T-cell (primary cell): Measurements from ENCODE around the gene ALDH2. TPM values are rescaled to one million over a fixed set of nuclear protein-coding genes. Genes with fewer than 3 reads are reported as not detected.
"Not testable (repeated sequence)": the region's sequence is repeated elsewhere in the genome, so short reads cannot be mapped to it uniquely, and the experiment has no call there.

Source experiments
- ATAC-seq, 4 experiments: fragments of 200-7000 bp in 3 of 4; fragments of 150-1000 bp in 1 of 4; cut with Tn5 transposase; replicated peaks in 1 of 4; 1 replicate in 3 of 4; 2 replicates in 1 of 4; pipeline ENCODE4 v1.10.0; 2021; ENCODE audit warnings: moderate library complexity in 3 of 4, mild to moderate bottlenecking in 2 of 4, moderate number of reproducible peaks in 1 of 4
- CTCF ChIA-PET, 2 donors: fragments of 300-600 bp; sonication (Branson Sonifier 250); formaldehyde crosslinking; loops; one replicate each; lab custom pipeline; 2022; ENCODE audit warnings: antibody characterized with exemption in 2 of 2; lab: Charles Lee
- POLR2A ChIA-PET, 2 donors: fragments of 300-600 bp; sonication (Branson Sonifier 250); formaldehyde crosslinking; loops; one replicate each; lab custom pipeline; 2022; ENCODE audit warnings: antibody characterized with exemption in 2 of 2; lab: Charles Lee
- DNase-seq, 35 experiments: peaks; one replicate each; pipeline versions ENCODE4 v3.0.0 to v3.0.0-alpha.2; 2013 to 2023
- H3K27ac ChIP-seq: one replicate; pipeline ENCODE4 v1.5.1; 2013; ENCODE audit warnings: low read length
- H3K27me3 ChIP-seq, 2 experiments: replicated peaks in 1 of 2; 1 replicate in 1 of 2; 2 replicates in 1 of 2; pipeline versions ENCODE4 v1.6.1 to v1.7.0; 2013; ENCODE audit warnings: low read length in 1 of 2, mixed read lengths in 1 of 2; ENCODE audit not compliant: control insufficient read depth in 2 of 2, insufficient read depth in 2 of 2; ENCODE audit errors: extremely low read depth in 1 of 2
- H3K36me3 ChIP-seq, 2 donors: 1 replicate in 1 of 2; 2 replicates in 1 of 2; pipeline versions ENCODE4 v1.6.1 to v1.7.0; 2013; ENCODE audit warnings: low read length in 1 of 2; ENCODE audit not compliant: control insufficient read depth in 2 of 2, insufficient read depth in 1 of 2; ENCODE audit errors: extremely low read depth in 1 of 2
- H3K4me1 ChIP-seq, 2 experiments: 1 replicate in 1 of 2; 2 replicates in 1 of 2; pipeline versions ENCODE4 v1.6.1 to v1.7.0; 2013; ENCODE audit warnings: low read length in 2 of 2, mixed read lengths in 1 of 2; ENCODE audit not compliant: insufficient read depth in 2 of 2, control insufficient read depth in 1 of 2; ENCODE audit errors: extremely low read depth in 1 of 2
- H3K4me3 ChIP-seq, 2 donors: 1 replicate in 1 of 2; 2 replicates in 1 of 2; pipeline versions ENCODE4 v1.5.1 to v1.7.0; 2013; ENCODE audit warnings: mild to moderate bottlenecking in 2 of 2, low read length in 1 of 2, moderate library complexity in 1 of 2; ENCODE audit not compliant: control insufficient read depth in 1 of 2; ENCODE audit errors: extremely low read depth in 1 of 2
- H3K9me3 ChIP-seq: 2 replicates; pipeline ENCODE4 v1.7.0; 2013
- H3K27ac Mint-ChIP-seq, 2 donors: one replicate each; pipeline ENCODE4 v1.8.0; 2020 to 2021; ENCODE audit warnings: mild to moderate bottlenecking in 2 of 2, mixed read lengths in 2 of 2
- H3K27me3 Mint-ChIP-seq, 2 donors: one replicate each; pipeline ENCODE4 v1.8.0; 2021 to 2022; ENCODE audit warnings: mixed read lengths in 2 of 2
- H3K36me3 Mint-ChIP-seq: one replicate; pipeline ENCODE4 v1.8.0; 2021; ENCODE audit warnings: mixed read lengths
- H3K4me1 Mint-ChIP-seq, 3 donors: one replicate each; pipeline ENCODE4 v1.8.0; 2020 to 2022; ENCODE audit warnings: mixed read lengths in 3 of 3, mild to moderate bottlenecking in 1 of 3
- H3K4me3 Mint-ChIP-seq, 3 donors: one replicate each; pipeline ENCODE4 v1.8.0; 2020 to 2022; ENCODE audit warnings: mild to moderate bottlenecking in 3 of 3, mixed read lengths in 3 of 3, moderate library complexity in 3 of 3
- H3K9me3 Mint-ChIP-seq, 3 donors: one replicate each; pipeline ENCODE4 v1.8.0; 2020 to 2022; ENCODE audit warnings: mixed read lengths in 3 of 3
- WGBS: methylation state at CpG from one replicate; pipeline ENCODE4 v1.1.5; 2013; ENCODE audit warnings: missing lambda C conversion rate; ENCODE audit not compliant: insufficient coverage; 5-methylcytosine and 5-hydroxymethylcytosine counted together
- total RNA-seq, 35 experiments: library from RNA in 6 of 35; stranded (reverse) in 6 of 35; fragments of 120-200 nt in 1 of 35; gene quantifications; one replicate each; pipeline versions ENCODE4 v1.2.1 to v1.2.4 and lab custom pipeline; 2013 to 2026

ALDH2 gene
- total RNA-seq, 5 donors from 2014 or later (not counting 1 experiment from before 2014, with no cell fraction given) = 1.3 to 3.5 (median 2.5) TPM

GRCh38 chr12:111816065-111816615, 49.4 kb downstream of the ALDH2 start:
- ChIA-PET POLR2A (no interaction called here), CTCF (interaction anchor here in 1 of 2 donors (0.7 kb wide), 2 partner anchors 26 to 667 kb away, joined by 3 read pairs; partner anchors contain the start of gene MAPKAPK5)
- no peaks in the 10 kb centered on the region for H3K9me3 Mint-ChIP-seq
- Histone ChIP-seq H3K36me3 (no peaks in the 10 kb centered on the region), H3K27me3 (no peaks in the 10 kb centered on the region), H3K4me3 (no peak overlapping the region), H3K4me1 (peaks cover 0 to 5% of the 10 kb centered on the region in 2 experiments), H3K27ac (no peak overlapping the region), H3K9me3 (no peaks in the 10 kb centered on the region)
- ATAC-seq = no peak
- H3K27ac Mint-ChIP-seq = no peak overlapping the region
- H3K27me3 Mint-ChIP-seq = peaks cover 7% of the 10 kb centered on the region in 2 donors
- no peak overlapping the region for H3K4me3 Mint-ChIP-seq
- no peaks in the 10 kb centered on the region for H3K36me3 Mint-ChIP-seq
- H3K4me1 Mint-ChIP-seq = peaks cover 9 to 11% (median 10%) of the 10 kb centered on the region in 3 donors
- 90% methylated on average over 1 of the region's 6 CpGs for WGBS
- no peak for DNase-seq

GRCh38 chr12:111816898-111817297, 50.2 kb downstream of the ALDH2 start:
- DNase-seq, H3K4me3 ChIP-seq, H3K27me3 Mint-ChIP-seq, H3K4me1 ChIP-seq, ATAC-seq, H3K27ac ChIP-seq, H3K4me3 Mint-ChIP-seq, H3K36me3 Mint-ChIP-seq, H3K27ac Mint-ChIP-seq, H3K36me3 ChIP-seq, POLR2A ChIA-PET, CTCF ChIA-PET, H3K9me3 Mint-ChIP-seq, H3K9me3 ChIP-seq, H3K27me3 ChIP-seq: not testable (repeated sequence)
- H3K4me1 Mint-ChIP-seq = peaks cover 9 to 11% (median 10%) of the 10 kb centered on the region in 3 donors
- WGBS = 57% methylated on average over 3 of the region's 3 CpGs

GRCh38 chr12:111818340-111818739, 51.6 kb downstream of the ALDH2 start:
- Histone ChIP-seq H3K36me3 (no peaks in the 10 kb centered on the region), H3K4me3 (no peak overlapping the region), H3K4me1 (peaks cover 0 to under 1% of the 10 kb centered on the region in 2 experiments), H3K27ac (no peak overlapping the region), H3K27me3 (peaks cover 0 to 2% of the 10 kb centered on the region in 2 experiments), H3K9me3 (no peaks in the 10 kb centered on the region)
- WGBS = 80% methylated on average over 5 of the region's 8 CpGs
- POLR2A ChIA-PET = no interaction called here
- Mint-ChIP-seq H3K27ac (no peak overlapping the region), H3K4me1 (peaks cover 2% of the 10 kb centered on the region in 3 donors), H3K4me3 (no peak overlapping the region), H3K27me3 (peaks cover 11 to 18% of the 10 kb centered on the region in 2 donors), H3K36me3 (no peaks in the 10 kb centered on the region), H3K9me3 (no peaks in the 10 kb centered on the region)
- CTCF ChIA-PET = interaction anchor here in 1 of 2 donors (0.6 kb wide), 1 partner anchor 35 kb away, joined by 3 read pairs; no protein-coding TSS in a partner anchor
- ATAC-seq (no peak), DNase-seq (no peak)

- ATAC-seq (no peak), DNase-seq (no peak)
- POLR2A ChIA-PET = no interaction called here
- no peaks in the 10 kb centered on the region for H3K9me3 ChIP-seq
- H3K27me3 Mint-ChIP-seq = peaks cover 10 to 18% of the 10 kb centered on the region in 2 donors
- peaks cover 0 to 3% of the 10 kb centered on the region in 2 experiments for H3K27me3 ChIP-seq
- WGBS = 100% methylated on average over 1 of the region's 6 CpGs
- H3K9me3 Mint-ChIP-seq = no peaks in the 10 kb centered on the region
- no peak overlapping the region for H3K4me3 Mint-ChIP-seq
- no peaks in the 10 kb centered on the region for H3K36me3 Mint-ChIP-seq
- no peak overlapping the region for H3K4me3 ChIP-seq
- no peaks in the 10 kb centered on the region for H3K36me3 ChIP-seq
- CTCF ChIA-PET = no interaction called here
- H3K4me1 Mint-ChIP-seq = peaks cover 0 to 2% (median 0%) of the 10 kb centered on the region in 3 donors
- H3K4me1 ChIP-seq = no peaks in the 10 kb centered on the region
- no peak overlapping the region for H3K27ac ChIP-seq
- H3K27ac Mint-ChIP-seq = no peak overlapping the region
Measured at GRCh38 chr12:111819191-111820158, 52.7 kb downstream of the ALDH2 start.

- H3K9me3 ChIP-seq, H3K9me3 Mint-ChIP-seq, H3K27me3 ChIP-seq, POLR2A ChIA-PET, CTCF ChIA-PET, H3K4me3 ChIP-seq, H3K4me1 Mint-ChIP-seq, H3K36me3 Mint-ChIP-seq, H3K4me1 ChIP-seq, H3K4me3 Mint-ChIP-seq, H3K27ac Mint-ChIP-seq, H3K27ac ChIP-seq, ATAC-seq, H3K36me3 ChIP-seq, DNase-seq: not testable (repeated sequence)
- peaks cover 10 to 18% of the 10 kb centered on the region in 2 donors for H3K27me3 Mint-ChIP-seq
- 100% methylated on average over 5 of the region's 8 CpGs for WGBS
Measured at GRCh38 chr12:111820828-111821227, 54.1 kb downstream of the ALDH2 start.

GRCh38 chr12:111822886-111823285, 56.2 kb downstream of the ALDH2 start:
- H3K27me3 ChIP-seq = peaks cover 0 to 10% of the 10 kb centered on the region in 2 experiments
- no peaks in the 10 kb centered on the region for H3K9me3 ChIP-seq
- ChIA-PET POLR2A (no interaction called here), CTCF (interaction anchor here (0.6 to 1.2 kb wide), 5 partner anchors 8 to 191 kb away, joined by 3 to 5 read pairs (median 3); no protein-coding TSS in a partner anchor)
- Mint-ChIP-seq H3K4me3 (no peak overlapping the region), H3K4me1 (peaks cover 0 to 3% (median 0%) of the 10 kb centered on the region in 3 donors), H3K27me3 (peaks cover 7 to 18% of the 10 kb centered on the region in 2 donors), H3K36me3 (no peaks in the 10 kb centered on the region), H3K27ac (no peak overlapping the region), H3K9me3 (no peaks in the 10 kb centered on the region)
- H3K27ac ChIP-seq = no peak overlapping the region
- no peaks in the 10 kb centered on the region for H3K4me1 ChIP-seq
- no peaks in the 10 kb centered on the region for H3K36me3 ChIP-seq
- WGBS = no CpG with 5 or more reads among the region's 2 CpGs
- DNase-seq (no peak), ATAC-seq (no peak)
- no peak overlapping the region for H3K4me3 ChIP-seq
